HUES64 (cell line): Measurements from ENCODE around the gene URM1. TPM values are rescaled to one million over a fixed set of nuclear protein-coding genes. Genes with fewer than 3 reads are reported as not detected.

Source experiments
- H3K27ac ChIP-seq: 2 replicates; pipeline ENCODE4 v1.7.0; 2013; ENCODE audit warnings: low read depth, low read length, inconsistent platforms
- H3K27me3 ChIP-seq: 2 replicates; pipeline ENCODE4 v1.6.1; 2013; ENCODE audit warnings: mild to moderate bottlenecking, low read length; ENCODE audit not compliant: insufficient read depth
- H3K36me3 ChIP-seq: 2 replicates; pipeline ENCODE4 v1.6.1; 2013; ENCODE audit warnings: mild to moderate bottlenecking, low read length; ENCODE audit not compliant: insufficient read depth
- H3K4me1 ChIP-seq: 2 replicates; pipeline ENCODE4 v1.6.1; 2013; ENCODE audit warnings: mild to moderate bottlenecking, low read length, moderate library complexity; ENCODE audit not compliant: insufficient read depth
- H3K4me3 ChIP-seq: 2 replicates; pipeline ENCODE4 v1.5.1; 2013; ENCODE audit warnings: mild to moderate bottlenecking, low read length, moderate library complexity
- H3K9ac ChIP-seq: 2 replicates; pipeline ENCODE4 v1.6.1; 2013; ENCODE audit warnings: mild to moderate bottlenecking, low read depth, low read length
- H3K9me3 ChIP-seq: 2 replicates; pipeline ENCODE4 v1.6.1; 2013; ENCODE audit warnings: low read depth, low read length; ENCODE audit not compliant: insufficient read depth
- WGBS: fragments of 150-250, 120-280 bp; methylation state at CpG from one replicate; pipeline ENCODE4 v1.1.7; 2013; ENCODE audit warnings: missing lambda C conversion rate; 5-methylcytosine and 5-hydroxymethylcytosine counted together
- polyA plus RNA-seq, 2 experiments: library from polyadenylated mRNA; stranded (reverse); fragments of 50-300 nt; gene quantifications; one replicate each; pipeline ENCODE4 v1.2.3, GENCODE V29; 2013

The URM1 gene
- polyA plus RNA-seq (2013, experiment 1 of 2) = 43.5 TPM
- 38.9 TPM for polyA plus RNA-seq (2013, experiment 2 of 2)

- H3K4me3 ChIP-seq = peak within 1 kb of the TSS; percentile 75
- peak within 1 kb of the TSS; percentile 69 for H3K9ac ChIP-seq
- under 1% methylated on average over 55 of the region's 55 CpGs for WGBS
- peaks cover 7% of the 10 kb centered on the region; the same call in 1 of the 2 replicates for H3K4me1 ChIP-seq
- H3K36me3 ChIP-seq = no peaks in the 10 kb centered on the region
- no peaks in the 10 kb centered on the region for H3K9me3 ChIP-seq
- peaks cover 40% of the 10 kb centered on the region for H3K27me3 ChIP-seq
- peak within 1 kb of the TSS; percentile 46; the same call in 1 of the 2 replicates for H3K27ac ChIP-seq
These were observed at the start of gene URM1 for GRCh38 chr9:128370752-128371629. URM1 (plus strand) TSS chr9:128371374; CDS start chr9:128371381, 7 bp downstream.

GRCh38 chr9:128321879-128322403 lies 49.2 kb upstream of the URM1 start:
- H3K9ac ChIP-seq = peak overlapping the region; percentile 80
- no peaks in the 10 kb centered on the region for H3K27me3 ChIP-seq
- WGBS = 2% methylated on average over 21 of the region's 21 CpGs
- peak overlapping the region; percentile 74; the same call in 1 of the 2 replicates for H3K27ac ChIP-seq
- no peaks in the 10 kb centered on the region for H3K9me3 ChIP-seq
- peaks cover 6% of the 10 kb centered on the region; the same call in 1 of the 2 replicates for H3K4me1 ChIP-seq
- peak overlapping the region; percentile 68 for H3K4me3 ChIP-seq
- H3K36me3 ChIP-seq = peaks cover 39% of the 10 kb centered on the region

GRCh38 chr9:128322404-128323211 lies 48.6 kb upstream of the URM1 start, which contains the start of the genes COQ4 and TRUB2:
COQ4 (plus strand) TSS chr9:128322839; CDS start chr9:128322859, 20 bp downstream.
TRUB2 (minus strand) TSS chr9:128322447; CDS start chr9:128322408, 39 bp downstream.
- peaks cover 37% of the 10 kb centered on the region for H3K36me3 ChIP-seq
- peak within 1 kb of the TSS; percentile 80 for H3K9ac ChIP-seq
- H3K4me3 ChIP-seq = peak within 1 kb of the TSS; percentile 68
- peak within 1 kb of the TSS; percentile 74 for H3K27ac ChIP-seq
- H3K27me3 ChIP-seq = no peaks in the 10 kb centered on the region
- H3K4me1 ChIP-seq = peaks cover 6% of the 10 kb centered on the region; the same call in 1 of the 2 replicates
- WGBS = under 1% methylated on average over 83 of the region's 83 CpGs
- no peaks in the 10 kb centered on the region for H3K9me3 ChIP-seq

- peaks cover 6% of the 10 kb centered on the region; the same call in 1 of the 2 replicates for H3K4me1 ChIP-seq
- H3K9ac ChIP-seq = peak overlapping the region; percentile 80
- H3K27ac ChIP-seq = no peak overlapping the region; the same call in 1 of the 2 replicates
- no peaks in the 10 kb centered on the region for H3K9me3 ChIP-seq
- peaks cover 40% of the 10 kb centered on the region for H3K36me3 ChIP-seq
- 33% methylated on average over 16 of the region's 16 CpGs for WGBS
- no peaks in the 10 kb centered on the region for H3K27me3 ChIP-seq
- peak overlapping the region; percentile 68 for H3K4me3 ChIP-seq
These were observed 47.9 kb upstream of the URM1 start for GRCh38 chr9:128323212-128323730.

GRCh38 chr9:128323791-128324190 lies 47.4 kb upstream of the URM1 start:
- WGBS = 96% methylated on average over 12 of the region's 12 CpGs
- peak overlapping the region; percentile 80; the same call in 1 of the 2 replicates for H3K9ac ChIP-seq
- H3K27ac ChIP-seq = no peak overlapping the region
- no peaks in the 10 kb centered on the region for H3K9me3 ChIP-seq
- H3K4me1 ChIP-seq = peaks cover 6% of the 10 kb centered on the region; the same call in 1 of the 2 replicates
- H3K4me3 ChIP-seq = peak overlapping the region; percentile 68
- H3K36me3 ChIP-seq = peaks cover 41% of the 10 kb centered on the region
- H3K27me3 ChIP-seq = no peaks in the 10 kb centered on the region

GRCh38 chr9:128324401-128324800 lies 46.8 kb upstream of the URM1 start:
- H3K27ac ChIP-seq = no peak overlapping the region
- no peaks in the 10 kb centered on the region for H3K27me3 ChIP-seq
- peaks cover 6% of the 10 kb centered on the region; the same call in 1 of the 2 replicates for H3K4me1 ChIP-seq
- no CpG with 5 or more reads among the region's 1 CpG for WGBS
- no peak overlapping the region for H3K9ac ChIP-seq
- H3K36me3 ChIP-seq = peaks cover 44% of the 10 kb centered on the region
- no peaks in the 10 kb centered on the region for H3K9me3 ChIP-seq
- H3K4me3 ChIP-seq = no peak overlapping the region

- no peaks in the 10 kb centered on the region for H3K27me3 ChIP-seq
- WGBS = 94% methylated on average over 13 of the region's 13 CpGs
These were observed 45.5 kb upstream of the URM1 start for GRCh38 chr9:128325629-128326028.

GRCh38 chr9:128333451-128333869 lies 37.7 kb upstream of the URM1 start:
- Histone ChIP-seq H3K36me3 (peaks cover 17% of the 10 kb centered on the region), H3K27me3 (no peaks in the 10 kb centered on the region), H3K4me3 (no peak overlapping the region), H3K9ac (no peak overlapping the region), H3K9me3 (no peaks in the 10 kb centered on the region), H3K27ac (no peak overlapping the region), H3K4me1 (no peaks in the 10 kb centered on the region)
- WGBS = 94% methylated on average over 11 of the region's 11 CpGs

More at GRCh38 chr9:128325629-128326028, 45.5 kb upstream of the URM1 start:
- no peak overlapping the region for H3K4me3 ChIP-seq
- no peak overlapping the region for H3K27ac ChIP-seq
- H3K4me1 ChIP-seq = peaks cover 6% of the 10 kb centered on the region; the same call in 1 of the 2 replicates
- peaks cover 46% of the 10 kb centered on the region for H3K36me3 ChIP-seq
- H3K9me3 ChIP-seq = no peaks in the 10 kb centered on the region
- no peak overlapping the region for H3K9ac ChIP-seq

- WGBS = 94% methylated on average over 7 of the region's 7 CpGs
These were observed 36.0 kb upstream of the URM1 start for GRCh38 chr9:128335161-128335560.

GRCh38 chr9:128335914-128336313 lies 35.3 kb upstream of the URM1 start:
- WGBS = 93% methylated on average over 2 of the region's 2 CpGs
- H3K27ac ChIP-seq = no peak overlapping the region
- no peaks in the 10 kb centered on the region for H3K4me1 ChIP-seq
- H3K27me3 ChIP-seq = no peaks in the 10 kb centered on the region
- H3K9ac ChIP-seq = no peak overlapping the region
- peaks cover 9% of the 10 kb centered on the region for H3K36me3 ChIP-seq
- H3K9me3 ChIP-seq = no peaks in the 10 kb centered on the region
- H3K4me3 ChIP-seq = no peak overlapping the region

More at GRCh38 chr9:128335161-128335560, 36.0 kb upstream of the URM1 start:
- H3K4me1 ChIP-seq = no peaks in the 10 kb centered on the region
- H3K9me3 ChIP-seq = no peaks in the 10 kb centered on the region
- H3K4me3 ChIP-seq = no peak overlapping the region
- no peaks in the 10 kb centered on the region for H3K27me3 ChIP-seq
- peaks cover 9% of the 10 kb centered on the region for H3K36me3 ChIP-seq
- no peak overlapping the region for H3K27ac ChIP-seq
- H3K9ac ChIP-seq = no peak overlapping the region
